HepG2 (cell line): ENCODE measurements around the gene IER2. TPM values are rescaled to one million over a fixed set of nuclear protein-coding genes. Genes with fewer than 3 reads are reported as not detected.
A peak's percentile ranks its signal among the peaks of the same experiment; 100 is the strongest.

Experiments used
- CCAR2 ChIP-seq: fragments of 200-400 bp; formaldehyde crosslinking; optimal IDR thresholded peaks from 2 replicates; pipeline ENCODE3; 2018; ENCODE audit warnings: low read depth, mild to moderate bottlenecking, low read length, moderate library complexity
- DR1 ChIP-seq: sonication (generic); formaldehyde crosslinking; IDR thresholded peaks from 2 replicates; pipeline ENCODE4 v1.8.0; 2021; ENCODE audit warnings: mild to moderate bottlenecking, missing genetic modification reagents, inconsistent platforms
- ETV6 ChIP-seq: sonication (generic); formaldehyde crosslinking; conservative IDR thresholded peaks from 2 replicates; pipeline ENCODE4 v1.4.0; 2020; ENCODE audit warnings: missing genetic modification reagents
- EZH2 ChIP-seq: conservative IDR thresholded peaks from 2 replicates; pipeline ENCODE4 v1.6.1; 2012; ENCODE audit warnings: mild to moderate bottlenecking, low read depth, low read length, moderate library complexity
- HMGA1 ChIP-seq: sonication (generic); formaldehyde crosslinking; conservative IDR thresholded peaks from 2 replicates; pipeline ENCODE4 v1.4.0; 2020; ENCODE audit warnings: missing genetic modification reagents
- JUN ChIP-seq: sonication (generic); formaldehyde crosslinking; IDR thresholded peaks from 2 replicates; pipeline ENCODE4 v1.4.0; 2020; ENCODE audit warnings: mild to moderate bottlenecking, missing genetic modification reagents
- KLF11 ChIP-seq: IDR thresholded peaks from 2 replicates; pipeline ENCODE4 v1.6.1; 2016; ENCODE audit warnings: missing compliant biosample characterization
- NCOA1 ChIP-seq: sonication (generic); formaldehyde crosslinking; IDR thresholded peaks from 2 replicates; pipeline ENCODE4 v1.9.0; 2021; ENCODE audit warnings: missing genetic modification reagents
- POLR2A ChIP-seq, 2 experiments: IDR thresholded peaks; 2 replicates each; pipeline ENCODE4 v1.6.1; 2011; ENCODE audit warnings: low read depth in 2 of 2, low read length in 2 of 2, mild to moderate bottlenecking in 1 of 2, moderate library complexity in 1 of 2; ENCODE audit not compliant: insufficient read depth in 1 of 2
- SRSF9 ChIP-seq: fragments of 200-400 bp; formaldehyde crosslinking; IDR thresholded peaks from 2 replicates; pipeline ENCODE4 v1.6.1; 2018; ENCODE audit warnings: borderline replicate concordance, mild to moderate bottlenecking, low read depth, low read length; ENCODE audit not compliant: insufficient read depth, poor library complexity, severe bottlenecking
- STAT5B ChIP-seq: sonication (generic); formaldehyde crosslinking; IDR thresholded peaks from 2 replicates; pipeline ENCODE4 v1.4.0; 2020; ENCODE audit warnings: missing genetic modification reagents
- THAP11 ChIP-seq: IDR thresholded peaks from 2 replicates; pipeline ENCODE4 v1.6.1; 2016; ENCODE audit warnings: missing biosample characterization, missing genetic modification reagents
- ZC3H13 ChIP-seq: sonication (generic); formaldehyde crosslinking; IDR thresholded peaks from 2 replicates; pipeline ENCODE4 v1.8.1; 2023; ENCODE audit warnings: mild to moderate bottlenecking, missing genetic modification reagents, moderate library complexity
- ZKSCAN8 ChIP-seq: IDR thresholded peaks from 2 replicates; pipeline ENCODE4 v1.6.1; 2016; ENCODE audit warnings: borderline replicate concordance, missing genetic modification reagents, missing compliant biosample characterization
- ZNF24 ChIP-seq: fragments of 450-650 bp; IDR thresholded peaks from 2 replicates; pipeline ENCODE4 v1.6.1; 2017; ENCODE audit warnings: antibody characterized with exemption, mild to moderate bottlenecking
- ZNF432 ChIP-seq: sonication (generic); formaldehyde crosslinking; IDR thresholded peaks from 2 replicates; pipeline ENCODE4 v1.5.0; 2020; ENCODE audit warnings: missing genetic modification reagents, mild to moderate bottlenecking, borderline replicate concordance
- ZNF556 ChIP-seq: sonication (generic); formaldehyde crosslinking; IDR thresholded peaks from 2 replicates; pipeline ENCODE4 v1.4.0; 2020; ENCODE audit warnings: mild to moderate bottlenecking, missing genetic modification reagents, borderline replicate concordance
- ZNF619 ChIP-seq: sonication (generic); formaldehyde crosslinking; IDR thresholded peaks from 2 replicates; pipeline ENCODE4 v1.4.0; 2020; ENCODE audit warnings: mild to moderate bottlenecking, missing genetic modification reagents
- polyA plus RNA-seq, 8 experiments: library from polyadenylated mRNA; depleted of rRNA in 3 of 8; stranded (reverse) in 7 of 8; unstranded in 1 of 8; fragments of >200 nt; fragmentation: Illumina TruSeq in 4 of 8; extraction: Trizol in 4 of 8; gene quantifications; 2 replicates each; pipeline versions ENCODE4 v1.2.1 to v1.2.3, GENCODE V29; 2011 to 2016; ENCODE audit warnings: low read depth in 4 of 8, missing spikeins in 1 of 8, mixed read lengths in 1 of 8; ENCODE audit not compliant: insufficient read depth in 1 of 8
- total RNA-seq, 5 experiments: library from RNA; depleted of rRNA; stranded (reverse); fragments of >200 nt; fragmentation: Illumina TruSeq; extraction: Trizol; gene quantifications; 2 replicates each; pipeline ENCODE4 v1.2.3, GENCODE V29; 2016; ENCODE audit warnings: low read depth in 1 of 5
- TF ChIP-seq, protein P1 (sequence below): sonication (generic); formaldehyde crosslinking; IDR thresholded peaks from 2 replicates; pipeline ENCODE4 v1.5.0; 2020; ENCODE audit warnings: missing genetic modification reagents
- TF ChIP-seq, protein P2 (sequence below): IDR thresholded peaks from 2 replicates; pipeline ENCODE4 v1.6.1; 2016
- TF ChIP-seq, protein P3 (sequence below): sonication (generic); formaldehyde crosslinking; IDR thresholded peaks from 2 replicates; pipeline ENCODE4 v1.5.0; 2020; ENCODE audit warnings: missing genetic modification reagents
- TF ChIP-seq, protein P4 (sequence below): fragments of 450-650 bp; IDR thresholded peaks from 2 replicates; pipeline ENCODE4 v1.6.1; 2017
- TF ChIP-seq, protein P5 (sequence below): sonication (generic); formaldehyde crosslinking; IDR thresholded peaks from 2 replicates; pipeline ENCODE4 v1.4.0; 2020; ENCODE audit warnings: mild to moderate bottlenecking, missing genetic modification reagents
- TF ChIP-seq, protein P6 (sequence below): sonication (generic); formaldehyde crosslinking; conservative IDR thresholded peaks from 2 replicates; pipeline ENCODE4 v1.5.0; 2020; ENCODE audit warnings: missing genetic modification reagents

The IER2 gene
- total and polyA plus RNA-seq, 2 of the 13 experiments (the other 11 are each of a cell fraction or from before 2014, with no cell fraction given) = 10.1 to 14.3 TPM

DNA sequence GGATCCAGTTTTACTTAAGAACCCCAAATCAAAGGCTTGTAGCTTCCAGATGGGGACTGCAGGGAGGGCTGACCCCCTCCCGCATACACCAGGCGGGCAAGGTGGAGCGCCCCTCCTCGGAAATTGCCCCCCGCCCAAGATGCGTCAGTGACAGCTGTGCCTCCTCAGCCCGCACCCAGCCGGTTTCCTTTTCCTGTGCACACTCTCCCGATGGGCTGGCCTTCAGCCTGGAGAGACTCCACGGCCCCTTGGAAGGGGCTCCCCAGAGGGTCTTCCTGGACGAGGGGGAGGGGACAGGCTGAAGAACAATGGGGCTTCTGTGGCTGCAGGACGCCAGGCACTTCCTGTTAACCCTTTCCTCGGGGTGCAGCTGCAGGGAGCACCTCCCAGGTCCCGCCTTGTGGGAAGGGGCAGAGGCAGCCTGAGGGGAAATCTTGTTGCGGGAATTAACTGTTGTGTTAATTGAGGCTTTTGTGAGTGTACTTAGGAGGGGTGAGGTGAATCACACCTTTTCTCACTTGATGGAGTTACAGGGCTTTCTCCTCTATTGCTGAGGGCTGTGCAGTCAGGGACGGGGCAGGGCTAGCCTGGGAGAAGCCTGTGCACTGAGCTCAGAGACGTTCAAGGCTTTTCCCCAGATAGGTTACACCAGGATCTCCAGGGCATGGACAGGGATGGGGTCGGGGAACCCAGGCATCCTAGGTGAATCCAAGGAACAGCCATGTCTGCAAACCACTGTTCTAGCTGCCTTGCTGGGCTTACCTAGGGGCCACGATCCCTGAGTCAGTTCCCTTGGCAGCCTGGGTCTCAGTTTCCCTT is 14.3 kb downstream of the IER2 start (continued):
- TF ChIP-seq KLF11 (CRISPR knock-in tag) = 0 out of 2 replicates have a peak, but pooled peaks have one; percentile 53
- TF ChIP-seq JUN (CRISPR knock-in tag) = no peak
- peak in 1 of 2 experiments; percentile 75; a peak in 2 of 4 replicates for TF ChIP-seq POLR2A (IDR thresholded peaks at IDR 0.05; ENCODE audit: insufficient read depth in 1 of 2, low read depth in 2 of 2, low read length in 2 of 2)
- TF ChIP-seq, protein P1, sequence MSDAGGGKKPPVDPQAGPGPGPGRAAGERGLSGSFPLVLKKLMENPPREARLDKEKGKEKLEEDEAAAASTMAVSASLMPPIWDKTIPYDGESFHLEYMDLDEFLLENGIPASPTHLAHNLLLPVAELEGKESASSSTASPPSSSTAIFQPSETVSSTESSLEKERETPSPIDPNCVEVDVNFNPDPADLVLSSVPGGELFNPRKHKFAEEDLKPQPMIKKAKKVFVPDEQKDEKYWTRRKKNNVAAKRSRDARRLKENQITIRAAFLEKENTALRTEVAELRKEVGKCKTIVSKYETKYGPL (CRISPR knock-in tag) = no peak
- TF ChIP-seq, protein P2, sequence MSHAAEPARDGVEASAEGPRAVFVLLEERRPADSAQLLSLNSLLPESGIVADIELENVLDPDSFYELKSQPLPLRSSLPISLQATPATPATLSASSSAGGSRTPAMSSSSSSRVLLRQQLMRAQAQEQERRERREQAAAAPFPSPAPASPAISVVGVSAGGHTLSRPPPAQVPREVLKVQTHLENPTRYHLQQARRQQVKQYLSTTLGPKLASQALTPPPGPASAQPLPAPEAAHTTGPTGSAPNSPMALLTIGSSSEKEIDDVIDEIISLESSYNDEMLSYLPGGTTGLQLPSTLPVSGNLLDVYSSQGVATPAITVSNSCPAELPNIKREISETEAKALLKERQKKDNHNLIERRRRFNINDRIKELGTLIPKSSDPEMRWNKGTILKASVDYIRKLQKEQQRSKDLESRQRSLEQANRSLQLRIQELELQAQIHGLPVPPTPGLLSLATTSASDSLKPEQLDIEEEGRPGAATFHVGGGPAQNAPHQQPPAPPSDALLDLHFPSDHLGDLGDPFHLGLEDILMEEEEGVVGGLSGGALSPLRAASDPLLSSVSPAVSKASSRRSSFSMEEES (CRISPR knock-in tag) = peak; percentile 56; the same call in 1 of the 2 replicates
- TF ChIP-seq SRSF9 = no peak
- peak; percentile 68; the same call in 1 of the 2 replicates for TF ChIP-seq ZC3H13 (CRISPR knock-in tag)
- TF ChIP-seq ZKSCAN8 (CRISPR knock-in tag) = 0 out of 2 replicates have a peak, but pooled peaks have one; percentile 61
- TF ChIP-seq DR1 = no peak
- TF ChIP-seq, protein P3, sequence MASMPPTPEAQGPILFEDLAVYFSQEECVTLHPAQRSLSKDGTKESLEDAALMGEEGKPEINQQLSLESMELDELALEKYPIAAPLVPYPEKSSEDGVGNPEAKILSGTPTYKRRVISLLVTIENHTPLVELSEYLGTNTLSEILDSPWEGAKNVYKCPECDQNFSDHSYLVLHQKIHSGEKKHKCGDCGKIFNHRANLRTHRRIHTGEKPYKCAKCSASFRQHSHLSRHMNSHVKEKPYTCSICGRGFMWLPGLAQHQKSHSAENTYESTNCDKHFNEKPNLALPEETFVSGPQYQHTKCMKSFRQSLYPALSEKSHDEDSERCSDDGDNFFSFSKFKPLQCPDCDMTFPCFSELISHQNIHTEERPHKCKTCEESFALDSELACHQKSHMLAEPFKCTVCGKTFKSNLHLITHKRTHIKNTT (CRISPR knock-in tag) = no peak
- no peak for TF ChIP-seq NCOA1 (CRISPR knock-in tag)
- TF ChIP-seq, protein P4, sequence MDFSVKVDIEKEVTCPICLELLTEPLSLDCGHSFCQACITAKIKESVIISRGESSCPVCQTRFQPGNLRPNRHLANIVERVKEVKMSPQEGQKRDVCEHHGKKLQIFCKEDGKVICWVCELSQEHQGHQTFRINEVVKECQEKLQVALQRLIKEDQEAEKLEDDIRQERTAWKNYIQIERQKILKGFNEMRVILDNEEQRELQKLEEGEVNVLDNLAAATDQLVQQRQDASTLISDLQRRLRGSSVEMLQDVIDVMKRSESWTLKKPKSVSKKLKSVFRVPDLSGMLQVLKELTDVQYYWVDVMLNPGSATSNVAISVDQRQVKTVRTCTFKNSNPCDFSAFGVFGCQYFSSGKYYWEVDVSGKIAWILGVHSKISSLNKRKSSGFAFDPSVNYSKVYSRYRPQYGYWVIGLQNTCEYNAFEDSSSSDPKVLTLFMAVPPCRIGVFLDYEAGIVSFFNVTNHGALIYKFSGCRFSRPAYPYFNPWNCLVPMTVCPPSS = no peak
- TF ChIP-seq ZNF24 = 0 out of 2 replicates have a peak, but pooled peaks have one; percentile 30
- no peak for TF ChIP-seq CCAR2
- TF ChIP-seq THAP11 (CRISPR knock-in tag) = peak; percentile 82
- no peak for TF ChIP-seq EZH2
- TF ChIP-seq STAT5B (CRISPR knock-in tag) = no peak; the same call in 1 of the 2 replicates
- TF ChIP-seq, protein P5, sequence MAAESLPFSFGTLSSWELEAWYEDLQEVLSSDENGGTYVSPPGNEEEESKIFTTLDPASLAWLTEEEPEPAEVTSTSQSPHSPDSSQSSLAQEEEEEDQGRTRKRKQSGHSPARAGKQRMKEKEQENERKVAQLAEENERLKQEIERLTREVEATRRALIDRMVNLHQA (CRISPR knock-in tag) = no peak
- TF ChIP-seq ETV6 (CRISPR knock-in tag) = no peak
- no peak for TF ChIP-seq ZNF432
- TF ChIP-seq, protein P6, sequence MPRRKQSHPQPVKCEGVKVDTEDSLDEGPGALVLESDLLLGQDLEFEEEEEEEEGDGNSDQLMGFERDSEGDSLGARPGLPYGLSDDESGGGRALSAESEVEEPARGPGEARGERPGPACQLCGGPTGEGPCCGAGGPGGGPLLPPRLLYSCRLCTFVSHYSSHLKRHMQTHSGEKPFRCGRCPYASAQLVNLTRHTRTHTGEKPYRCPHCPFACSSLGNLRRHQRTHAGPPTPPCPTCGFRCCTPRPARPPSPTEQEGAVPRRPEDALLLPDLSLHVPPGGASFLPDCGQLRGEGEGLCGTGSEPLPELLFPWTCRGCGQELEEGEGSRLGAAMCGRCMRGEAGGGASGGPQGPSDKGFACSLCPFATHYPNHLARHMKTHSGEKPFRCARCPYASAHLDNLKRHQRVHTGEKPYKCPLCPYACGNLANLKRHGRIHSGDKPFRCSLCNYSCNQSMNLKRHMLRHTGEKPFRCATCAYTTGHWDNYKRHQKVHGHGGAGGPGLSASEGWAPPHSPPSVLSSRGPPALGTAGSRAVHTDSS (CRISPR knock-in tag) = no peak
- no peak for TF ChIP-seq ZNF556 (CRISPR knock-in tag)
- TF ChIP-seq ZNF619 (CRISPR knock-in tag) = no peak
- TF ChIP-seq HMGA1 (CRISPR knock-in tag) = no peak
